Activated CD4-positive, alpha-beta T cell treated with anti-CD3 and anti-CD28 coated beads, Interleukin-2, amount 50 U/mL, for 48 hours (primary cell): ENCODE data around the gene JARID2.

ENCODE experiments used
- DNase-seq, 2 experiments: peaks; one replicate each; pipeline ENCODE4 v3.0.0-alpha.2; 2020

JARID2 gene

GRCh38 chr6:15557174-15557573, 311.3 kb downstream of the JARID2 start:
- no peak for DNase-seq

- DNase-seq = no peak
Observed at GRCh38 chr6:15560713-15561112, 314.8 kb downstream of the JARID2 start.

GRCh38 chr6:15561447-15562199, 315.8 kb downstream of the JARID2 start:
- no peak for DNase-seq

- DNase-seq = no peak
Observed at GRCh38 chr6:15562977-15563376, 317.1 kb downstream of the JARID2 start.

GRCh38 chr6:15569035-15569995, 323.4 kb downstream of the JARID2 start:
- no peak for DNase-seq

- no peak for DNase-seq
Observed at GRCh38 chr6:15570171-15570570, 324.3 kb downstream of the JARID2 start.
